SH-SY5Y (cell line): ENCODE results near the gene EHMT1.

Experiments
- GATA2 ChIP-seq: IDR thresholded peaks from 2 replicates; pipeline ENCODE4 v1.6.1; 2011; ENCODE audit warnings: mild to moderate bottlenecking, low read depth, low read length
- GATA3 ChIP-seq: IDR thresholded peaks from 2 replicates; pipeline ENCODE4 v1.6.1; 2011; ENCODE audit warnings: low read depth, mild to moderate bottlenecking, low read length, moderate library complexity

DNA sequence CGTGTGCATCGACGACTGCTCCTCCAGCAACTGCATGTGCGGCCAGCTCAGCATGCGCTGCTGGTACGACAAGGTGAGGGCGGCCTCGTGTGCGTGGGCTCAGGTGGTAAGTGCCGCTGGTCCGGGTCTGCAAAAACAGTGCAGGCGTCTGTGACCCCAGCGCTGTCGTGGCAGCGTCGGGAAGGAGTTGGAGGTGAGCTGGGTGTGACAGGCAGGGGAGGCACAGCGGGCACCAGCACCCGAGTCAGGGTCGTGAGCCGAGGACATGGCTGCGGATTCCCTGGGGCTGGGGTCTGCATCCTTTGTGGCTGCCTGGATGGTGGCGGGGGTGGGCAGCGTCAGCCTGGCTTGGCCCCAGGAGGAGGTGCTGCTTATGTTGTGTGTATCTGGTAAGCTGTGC lies 195.6 kb downstream of the EHMT1 start:
- TF ChIP-seq GATA2 (no peak), GATA3 (no peak)
